ENCODE results near the gene NPHS1.

NPHS1 gene

DNA sequence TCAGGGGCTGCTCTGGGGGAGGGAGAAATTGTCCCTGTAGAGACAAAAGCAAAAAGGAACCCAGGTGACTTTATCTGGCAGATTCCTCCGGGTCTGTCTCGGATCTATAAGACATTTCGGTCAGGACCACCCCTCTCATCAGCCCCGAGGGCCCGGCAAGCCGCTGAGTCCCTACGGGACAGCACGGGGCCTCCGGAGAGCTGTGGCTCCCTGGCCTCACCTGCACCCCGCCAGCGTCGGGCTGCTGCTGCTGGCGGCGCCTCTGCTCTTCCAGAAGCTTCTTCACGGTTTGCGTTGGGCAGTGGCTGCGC lies 46.1 kb upstream of the NPHS1 start:
- CTCF ChIA-PET = interaction anchor here (0.6 to 0.9 kb wide), 2 partner anchors 14 to 240 kb away, joined by 3 to 4 read pairs; no protein-coding TSS in a partner anchor
- Histone ChIP-seq H3K27ac (ENCODE audit: extremely low read depth, low read depth, low read length) (no peak overlapping the region), H3K4me3 (ENCODE audit: low read depth, low read length) (no peak overlapping the region), H3K9me3 (ENCODE audit: control insufficient read depth, insufficient read depth, low read depth, low read length) (no peaks in the 10 kb centered on the region), H3K4me1 (ENCODE audit: control insufficient read depth, insufficient read depth, low read length) (peaks cover 12% of the 10 kb centered on the region), H3K36me3 (ENCODE audit: control insufficient read depth in 2 of 2, insufficient read depth in 1 of 2, low read length in 2 of 2) (peaks cover 41 to 45% of the 10 kb centered on the region in 2 experiments)
- POLR2A ChIA-PET = no interaction called here
- no peak for TF ChIP-seq ZNF155 (tag by site-specific recombination; IDR thresholded peaks at IDR 0.05)
- TF ChIP-seq, protein P1, sequence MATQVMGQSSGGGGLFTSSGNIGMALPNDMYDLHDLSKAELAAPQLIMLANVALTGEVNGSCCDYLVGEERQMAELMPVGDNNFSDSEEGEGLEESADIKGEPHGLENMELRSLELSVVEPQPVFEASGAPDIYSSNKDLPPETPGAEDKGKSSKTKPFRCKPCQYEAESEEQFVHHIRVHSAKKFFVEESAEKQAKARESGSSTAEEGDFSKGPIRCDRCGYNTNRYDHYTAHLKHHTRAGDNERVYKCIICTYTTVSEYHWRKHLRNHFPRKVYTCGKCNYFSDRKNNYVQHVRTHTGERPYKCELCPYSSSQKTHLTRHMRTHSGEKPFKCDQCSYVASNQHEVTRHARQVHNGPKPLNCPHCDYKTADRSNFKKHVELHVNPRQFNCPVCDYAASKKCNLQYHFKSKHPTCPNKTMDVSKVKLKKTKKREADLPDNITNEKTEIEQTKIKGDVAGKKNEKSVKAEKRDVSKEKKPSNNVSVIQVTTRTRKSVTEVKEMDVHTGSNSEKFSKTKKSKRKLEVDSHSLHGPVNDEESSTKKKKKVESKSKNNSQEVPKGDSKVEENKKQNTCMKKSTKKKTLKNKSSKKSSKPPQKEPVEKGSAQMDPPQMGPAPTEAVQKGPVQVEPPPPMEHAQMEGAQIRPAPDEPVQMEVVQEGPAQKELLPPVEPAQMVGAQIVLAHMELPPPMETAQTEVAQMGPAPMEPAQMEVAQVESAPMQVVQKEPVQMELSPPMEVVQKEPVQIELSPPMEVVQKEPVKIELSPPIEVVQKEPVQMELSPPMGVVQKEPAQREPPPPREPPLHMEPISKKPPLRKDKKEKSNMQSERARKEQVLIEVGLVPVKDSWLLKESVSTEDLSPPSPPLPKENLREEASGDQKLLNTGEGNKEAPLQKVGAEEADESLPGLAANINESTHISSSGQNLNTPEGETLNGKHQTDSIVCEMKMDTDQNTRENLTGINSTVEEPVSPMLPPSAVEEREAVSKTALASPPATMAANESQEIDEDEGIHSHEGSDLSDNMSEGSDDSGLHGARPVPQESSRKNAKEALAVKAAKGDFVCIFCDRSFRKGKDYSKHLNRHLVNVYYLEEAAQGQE (tag by site-specific recombination; IDR thresholded peaks at IDR 0.05) = no peak
- no peak for TF ChIP-seq ZNF366 (tag by site-specific recombination; conservative IDR thresholded peaks at IDR 0.05)
- no peak for TF ChIP-seq ZNF514 (tag by site-specific recombination; IDR thresholded peaks at IDR 0.05)
- TF ChIP-seq ZNF202 (tag by site-specific recombination; IDR thresholded peaks at IDR 0.05; ENCODE audit: borderline replicate concordance) = no peak
- no peak for TF ChIP-seq ZNF23 (tag by site-specific recombination; IDR thresholded peaks at IDR 0.05; ENCODE audit: borderline replicate concordance)
- TF ChIP-seq ZNF121 (tag by site-specific recombination; IDR thresholded peaks at IDR 0.05) = no peak
- TF ChIP-seq ZNF175 (tag by site-specific recombination; IDR thresholded peaks at IDR 0.05) = no peak
- TF ChIP-seq, protein P2, sequence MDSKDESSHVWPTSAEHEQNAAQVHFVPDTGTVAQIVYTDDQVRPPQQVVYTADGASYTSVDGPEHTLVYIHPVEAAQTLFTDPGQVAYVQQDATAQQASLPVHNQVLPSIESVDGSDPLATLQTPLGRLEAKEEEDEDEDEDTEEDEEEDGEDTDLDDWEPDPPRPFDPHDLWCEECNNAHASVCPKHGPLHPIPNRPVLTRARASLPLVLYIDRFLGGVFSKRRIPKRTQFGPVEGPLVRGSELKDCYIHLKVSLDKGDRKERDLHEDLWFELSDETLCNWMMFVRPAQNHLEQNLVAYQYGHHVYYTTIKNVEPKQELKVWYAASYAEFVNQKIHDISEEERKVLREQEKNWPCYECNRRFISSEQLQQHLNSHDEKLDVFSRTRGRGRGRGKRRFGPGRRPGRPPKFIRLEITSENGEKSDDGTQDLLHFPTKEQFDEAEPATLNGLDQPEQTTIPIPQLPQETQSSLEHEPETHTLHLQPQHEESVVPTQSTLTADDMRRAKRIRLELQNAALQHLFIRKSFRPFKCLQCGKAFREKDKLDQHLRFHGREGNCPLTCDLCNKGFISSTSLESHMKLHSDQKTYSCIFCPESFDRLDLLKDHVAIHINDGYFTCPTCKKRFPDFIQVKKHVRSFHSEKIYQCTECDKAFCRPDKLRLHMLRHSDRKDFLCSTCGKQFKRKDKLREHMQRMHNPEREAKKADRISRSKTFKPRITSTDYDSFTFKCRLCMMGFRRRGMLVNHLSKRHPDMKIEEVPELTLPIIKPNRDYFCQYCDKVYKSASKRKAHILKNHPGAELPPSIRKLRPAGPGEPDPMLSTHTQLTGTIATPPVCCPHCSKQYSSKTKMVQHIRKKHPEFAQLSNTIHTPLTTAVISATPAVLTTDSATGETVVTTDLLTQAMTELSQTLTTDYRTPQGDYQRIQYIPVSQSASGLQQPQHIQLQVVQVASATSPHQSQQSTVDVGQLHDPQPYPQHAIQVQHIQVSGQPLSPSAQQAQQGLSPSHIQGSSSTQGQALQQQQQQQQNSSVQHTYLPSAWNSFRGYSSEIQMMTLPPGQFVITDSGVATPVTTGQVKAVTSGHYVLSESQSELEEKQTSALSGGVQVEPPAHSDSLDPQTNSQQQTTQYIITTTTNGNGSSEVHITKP (tag by site-specific recombination; IDR thresholded peaks at IDR 0.05) = no peak
- no peak for TF ChIP-seq ZNF837 (tag by site-specific recombination; IDR thresholded peaks at IDR 0.05)
- TF ChIP-seq ZXDB (tag by site-specific recombination; IDR thresholded peaks at IDR 0.05) = no peak
- no peak for TF ChIP-seq ZBTB1 (tag by site-specific recombination; IDR thresholded peaks at IDR 0.05)
- TF ChIP-seq, protein P3, sequence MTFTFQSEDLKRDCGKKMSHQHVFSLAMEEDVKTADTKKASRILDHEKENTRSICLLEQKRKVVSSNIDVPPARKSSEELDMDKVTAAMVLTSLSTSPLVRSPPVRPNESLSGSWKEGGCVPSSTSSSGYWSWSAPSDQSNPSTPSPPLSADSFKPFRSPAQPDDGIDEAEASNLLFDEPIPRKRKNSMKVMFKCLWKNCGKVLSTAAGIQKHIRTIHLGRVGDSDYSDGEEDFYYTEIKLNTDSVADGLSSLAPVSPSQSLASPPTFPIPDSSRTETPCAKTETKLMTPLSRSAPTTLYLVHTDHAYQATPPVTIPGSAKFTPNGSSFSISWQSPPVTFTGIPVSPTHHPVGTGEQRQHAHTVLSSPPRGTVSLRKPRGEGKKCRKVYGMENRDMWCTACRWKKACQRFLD (tag by site-specific recombination; IDR thresholded peaks at IDR 0.05) = no peak
- no peak for TF ChIP-seq SP2 (tag by site-specific recombination; IDR thresholded peaks at IDR 0.05)
- TF ChIP-seq ZFP37 (tag by site-specific recombination; IDR thresholded peaks at IDR 0.05) = no peak
- TF ChIP-seq ZNF654 (tag by site-specific recombination; IDR thresholded peaks at IDR 0.05; ENCODE audit: low read depth) = no peak
- no peak for TF ChIP-seq ZNF600 (tag by site-specific recombination; IDR thresholded peaks at IDR 0.05)
- no peak for TF ChIP-seq ZNF555 (tag by site-specific recombination; conservative IDR thresholded peaks at IDR 0.05)

Data from HEK293 (cell line).